HG03060 (cell line): ENCODE data around the gene TCEA2.

Experiments used
- ATAC-seq: cut with Tn5 transposase; IDR thresholded peaks from one replicate; pipeline ENCODE4 v1.9.1; 2021; ENCODE audit warnings: low read depth, moderate number of reproducible peaks; ENCODE audit not compliant: unreplicated experiment

The TCEA2 gene

DNA sequence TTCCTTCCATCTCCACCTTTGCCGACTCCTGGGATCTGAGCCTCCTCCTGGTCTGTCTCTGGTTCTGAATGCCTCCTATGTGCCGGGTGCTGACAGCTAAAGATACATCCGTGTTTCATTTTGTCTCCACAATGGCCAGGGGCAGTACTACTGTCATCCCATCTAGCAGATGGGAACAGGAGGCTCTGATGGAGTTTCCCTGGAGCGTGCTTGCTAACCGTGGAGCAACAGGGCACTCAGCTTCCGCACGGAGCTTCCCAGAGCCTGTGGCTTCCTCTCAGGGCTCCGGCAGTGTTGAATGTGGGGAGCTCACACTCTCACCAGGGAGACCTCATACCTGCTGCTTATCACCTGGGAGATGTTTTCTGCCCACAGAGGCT is 56.3 kb downstream of the TCEA2 start:
- no peak for ATAC-seq

GRCh38 chr20:64119681-64120341 is 56.8 kb downstream of the TCEA2 start:
- no peak for ATAC-seq

GRCh38 chr20:64121586-64121985 is 58.6 kb downstream of the TCEA2 start:
- ATAC-seq: no peak
